ENCODE results near the gene PI4K2A. TPM values are rescaled to one million over a fixed set of nuclear protein-coding genes. Genes with fewer than 3 reads are reported as not detected.

The PI4K2A gene
- total RNA-seq, 1 experiment from 2014 or later, result 23.5 TPM

GRCh38 chr10:97673736-97674525 lies 33.5 kb downstream of the PI4K2A start:
- Mint-ChIP-seq H3K36me3 (ENCODE audit: insufficient read depth, unreplicated experiment) (peaks cover 100% of the 10 kb centered on the region), H3K4me3 (ENCODE audit: unreplicated experiment) (no peak overlapping the region), H3K9me3 (ENCODE audit: unreplicated experiment) (no peaks in the 10 kb centered on the region), H3K4me1 (ENCODE audit: insufficient read depth, unreplicated experiment) (peaks cover 8% of the 10 kb centered on the region), H3K27ac (ENCODE audit: low read depth, unreplicated experiment) (no peak overlapping the region), H3K27me3 (ENCODE audit: insufficient read depth, unreplicated experiment) (no peaks in the 10 kb centered on the region)
- ChIA-PET POLR2A (interaction anchor here (0.9 to 24.4 kb wide), 10 partner anchors 10 to 62 kb away, joined by 3 to 915 read pairs (median 12); partner anchors contain the start of genes AVPI1, MARVELD1, PI4K2A and ZFYVE27), CTCF (interaction anchor here (0.6 to 8.1 kb wide), 7 partner anchors 8 to 171 kb away, joined by 3 to 49 read pairs (median 4); partner anchors contain the start of gene MARVELD1)
- no TSS peak for BruUV-seq (replicated peaks)
- no peak for TF ChIP-seq CTCF (IDR thresholded peaks at IDR 0.05; ENCODE audit: unreplicated experiment)
- peak; percentile 75 for DNase-seq (ENCODE audit: unreplicated experiment)
- intact Hi-C loops (cut with micrococcal nuclease), result no loop called here

- no peak for TF ChIP-seq CTCF (IDR thresholded peaks at IDR 0.05; ENCODE audit: unreplicated experiment)
- intact Hi-C loops (cut with micrococcal nuclease), result no loop called here
- Mint-ChIP-seq H3K27ac (ENCODE audit: low read depth, unreplicated experiment) (no peak overlapping the region), H3K9me3 (ENCODE audit: unreplicated experiment) (no peaks in the 10 kb centered on the region), H3K27me3 (ENCODE audit: insufficient read depth, unreplicated experiment) (no peaks in the 10 kb centered on the region), H3K4me1 (ENCODE audit: insufficient read depth, unreplicated experiment) (peaks cover 8% of the 10 kb centered on the region), H3K36me3 (ENCODE audit: insufficient read depth, unreplicated experiment) (peaks cover 98% of the 10 kb centered on the region), H3K4me3 (ENCODE audit: unreplicated experiment) (no peak overlapping the region)
- ChIA-PET CTCF (interaction anchor here (0.6 to 8.1 kb wide), 7 partner anchors 12 to 269 kb away, joined by 3 to 49 read pairs (median 20); partner anchors contain the start of genes MARVELD1 and ZFYVE27), POLR2A (interaction anchor here (0.6 to 24.4 kb wide), 11 partner anchors 9 to 61 kb away, joined by 3 to 915 read pairs (median 9); partner anchors contain the start of genes AVPI1, MARVELD1, PI4K2A and ZFYVE27)
- no peak for DNase-seq (ENCODE audit: unreplicated experiment)
- no TSS peak for BruUV-seq (replicated peaks)
These were observed 34.8 kb downstream of the PI4K2A start for GRCh38 chr10:97675222-97675621.

GRCh38 chr10:97676770-97677581 lies 36.5 kb downstream of the PI4K2A start:
- peak; percentile 67 for DNase-seq (ENCODE audit: unreplicated experiment)
- CTCF ChIA-PET, result interaction anchor here (0.5 to 8.1 kb wide), 21 partner anchors 8 to 1981 kb away, joined by 3 to 49 read pairs (median 4); partner anchors contain the start of genes AVPI1, MARVELD1 and ZFYVE27
- H3K27me3 Mint-ChIP-seq (ENCODE audit: insufficient read depth, unreplicated experiment), result no peaks in the 10 kb centered on the region

More at GRCh38 chr10:97676770-97677581, 36.5 kb downstream of the PI4K2A start:
- Mint-ChIP-seq H3K36me3 (ENCODE audit: insufficient read depth, unreplicated experiment) (peaks cover 95% of the 10 kb centered on the region), H3K27ac (ENCODE audit: low read depth, unreplicated experiment) (peak overlapping the region; percentile 31), H3K4me1 (ENCODE audit: insufficient read depth, unreplicated experiment) (peaks cover 18% of the 10 kb centered on the region), H3K9me3 (ENCODE audit: unreplicated experiment) (no peaks in the 10 kb centered on the region), H3K4me3 (ENCODE audit: unreplicated experiment) (no peak overlapping the region)
- TF ChIP-seq CTCF (IDR thresholded peaks at IDR 0.05; ENCODE audit: unreplicated experiment), result peak; percentile 82
- BruUV-seq (replicated peaks), result no TSS peak
- intact Hi-C loops (cut with micrococcal nuclease), result loop anchor here (1.0 kb wide), 3 partner anchors 8 to 54 kb away; no protein-coding TSS in a partner anchor
- POLR2A ChIA-PET, result interaction anchor here (0.6 to 24.4 kb wide), 12 partner anchors 7 to 399 kb away, joined by 3 to 915 read pairs (median 6); partner anchors contain the start of genes AVPI1, MARVELD1, PI4K2A and ZFYVE27

All from MCF 10A (cell line).